ENCODE data around the gene SEPTIN5. TPM values are rescaled to one million over a fixed set of nuclear protein-coding genes. Genes with fewer than 3 reads are reported as not detected.

SEPTIN5 gene
- total and polyA plus RNA-seq, 9 of the 15 experiments (the other 6 are each of a cell fraction or from before 2014, with no cell fraction given) = 0.03 to 195 (median 119) TPM

DNA sequence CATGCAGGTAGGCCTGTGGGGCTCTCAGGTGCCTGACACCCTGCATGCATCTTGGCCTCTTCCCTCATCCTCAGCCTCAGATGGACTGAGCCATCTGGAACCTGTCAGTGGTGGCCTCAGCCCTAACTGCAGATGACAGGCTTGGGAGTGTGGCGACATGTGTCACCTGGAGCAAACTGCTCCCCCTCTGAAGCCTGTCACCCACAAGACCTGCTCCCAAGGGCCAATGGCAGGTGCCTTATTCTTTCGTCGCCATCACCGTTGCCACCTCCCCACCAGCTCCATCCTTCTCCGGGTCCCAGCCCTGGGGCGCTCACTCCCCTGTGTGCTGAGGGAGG is 3.6 kb upstream of the SEPTIN5 start:
- CTCF ChIA-PET (ENCODE audit: low intra/inter-chr PET ratio) = interaction anchor here (0.7 kb wide), 1 partner anchor 303 kb away, joined by 3 read pairs; no protein-coding TSS in a partner anchor
- no peaks in the 10 kb centered on the region for H3K9me3 ChIP-seq (replicated peaks; ENCODE audit: control insufficient read depth, insufficient read depth, low read depth, low read length)
- H3K27ac ChIP-seq (ENCODE audit: extremely low read depth, low read depth, low read length) = no peak overlapping the region
- no peak overlapping the region for H3K4me2 ChIP-seq (ENCODE audit: insufficient read depth, low read length)
- BruUV-seq (replicated peaks) = no TSS peak
- H3K4me3 ChIP-seq = no peak overlapping the region
- H3K4me1 ChIP-seq (replicated peaks in 1 of 2; ENCODE audit: control insufficient read depth in 2 of 2, insufficient read depth in 2 of 2, low read length in 2 of 2) = peaks cover 16 to 62% of the 10 kb centered on the region in 2 experiments
- H3K36me3 ChIP-seq (ENCODE audit: control insufficient read depth, insufficient read depth, low read length) = no peaks in the 10 kb centered on the region
- no peaks in the 10 kb centered on the region; the same call in 2 of the 3 replicates for H3K79me2 ChIP-seq (ENCODE audit: control insufficient read depth, insufficient read depth, low read length)
- H3K27me3 ChIP-seq (ENCODE audit: control insufficient read depth in 2 of 2, insufficient read depth in 2 of 2, low read length in 2 of 2) = peaks cover 29 to 55% of the 10 kb centered on the region in 2 experiments; a peak in 4 of 5 replicates
- 43% methylated on average over 6 of the region's 6 CpGs for WGBS (ENCODE audit: insufficient coverage, low coverage, missing lambda C conversion rate)
- ATAC-seq = no peak
- POLR2A ChIA-PET = interaction anchor here (0.5 to 6.0 kb wide), 10 partner anchors 9 to 588 kb away, joined by 3 to 52 read pairs (median 6); no protein-coding TSS in a partner anchor
- H2AFZ ChIP-seq (ENCODE audit: low read depth, low read length) = no peak overlapping the region
- intact Hi-C loops (cut with micrococcal nuclease) = loop anchor here (10.0 kb wide), 1 partner anchor 46 kb away; no protein-coding TSS in a partner anchor
- peak overlapping the region in 1 of 2 experiments; percentile 45; a peak in 2 of 4 replicates for H3K9ac ChIP-seq (ENCODE audit: insufficient read depth in 1 of 2, low read depth in 2 of 2, low read length in 2 of 2)
- no peak for DNase-seq (ENCODE audit: extremely low read depth in 1 of 4, low spot score in 3 of 4)
- no peak for FAIRE-seq
- in situ Hi-C loops (cut with MboI) = no loop called here
- H4K20me1 ChIP-seq (replicated peaks; ENCODE audit: control insufficient read depth, insufficient read depth, low read length) = peaks cover 27% of the 10 kb centered on the region; the same call in 1 of the 2 replicates
- H3K9me1 ChIP-seq (ENCODE audit: control insufficient read depth, insufficient read depth, low read length) = peaks cover 5% of the 10 kb centered on the region
- TF ChIP-seq ZNF655 (CRISPR knock-in tag; IDR thresholded peaks at IDR 0.05) = no peak
- 0 out of 2 replicates have a peak, but pooled peaks have one; percentile 30 for TF ChIP-seq HDAC6 (IDR thresholded peaks at IDR 0.05; ENCODE audit: low read depth, low read length)
- TF ChIP-seq, protein P1, sequence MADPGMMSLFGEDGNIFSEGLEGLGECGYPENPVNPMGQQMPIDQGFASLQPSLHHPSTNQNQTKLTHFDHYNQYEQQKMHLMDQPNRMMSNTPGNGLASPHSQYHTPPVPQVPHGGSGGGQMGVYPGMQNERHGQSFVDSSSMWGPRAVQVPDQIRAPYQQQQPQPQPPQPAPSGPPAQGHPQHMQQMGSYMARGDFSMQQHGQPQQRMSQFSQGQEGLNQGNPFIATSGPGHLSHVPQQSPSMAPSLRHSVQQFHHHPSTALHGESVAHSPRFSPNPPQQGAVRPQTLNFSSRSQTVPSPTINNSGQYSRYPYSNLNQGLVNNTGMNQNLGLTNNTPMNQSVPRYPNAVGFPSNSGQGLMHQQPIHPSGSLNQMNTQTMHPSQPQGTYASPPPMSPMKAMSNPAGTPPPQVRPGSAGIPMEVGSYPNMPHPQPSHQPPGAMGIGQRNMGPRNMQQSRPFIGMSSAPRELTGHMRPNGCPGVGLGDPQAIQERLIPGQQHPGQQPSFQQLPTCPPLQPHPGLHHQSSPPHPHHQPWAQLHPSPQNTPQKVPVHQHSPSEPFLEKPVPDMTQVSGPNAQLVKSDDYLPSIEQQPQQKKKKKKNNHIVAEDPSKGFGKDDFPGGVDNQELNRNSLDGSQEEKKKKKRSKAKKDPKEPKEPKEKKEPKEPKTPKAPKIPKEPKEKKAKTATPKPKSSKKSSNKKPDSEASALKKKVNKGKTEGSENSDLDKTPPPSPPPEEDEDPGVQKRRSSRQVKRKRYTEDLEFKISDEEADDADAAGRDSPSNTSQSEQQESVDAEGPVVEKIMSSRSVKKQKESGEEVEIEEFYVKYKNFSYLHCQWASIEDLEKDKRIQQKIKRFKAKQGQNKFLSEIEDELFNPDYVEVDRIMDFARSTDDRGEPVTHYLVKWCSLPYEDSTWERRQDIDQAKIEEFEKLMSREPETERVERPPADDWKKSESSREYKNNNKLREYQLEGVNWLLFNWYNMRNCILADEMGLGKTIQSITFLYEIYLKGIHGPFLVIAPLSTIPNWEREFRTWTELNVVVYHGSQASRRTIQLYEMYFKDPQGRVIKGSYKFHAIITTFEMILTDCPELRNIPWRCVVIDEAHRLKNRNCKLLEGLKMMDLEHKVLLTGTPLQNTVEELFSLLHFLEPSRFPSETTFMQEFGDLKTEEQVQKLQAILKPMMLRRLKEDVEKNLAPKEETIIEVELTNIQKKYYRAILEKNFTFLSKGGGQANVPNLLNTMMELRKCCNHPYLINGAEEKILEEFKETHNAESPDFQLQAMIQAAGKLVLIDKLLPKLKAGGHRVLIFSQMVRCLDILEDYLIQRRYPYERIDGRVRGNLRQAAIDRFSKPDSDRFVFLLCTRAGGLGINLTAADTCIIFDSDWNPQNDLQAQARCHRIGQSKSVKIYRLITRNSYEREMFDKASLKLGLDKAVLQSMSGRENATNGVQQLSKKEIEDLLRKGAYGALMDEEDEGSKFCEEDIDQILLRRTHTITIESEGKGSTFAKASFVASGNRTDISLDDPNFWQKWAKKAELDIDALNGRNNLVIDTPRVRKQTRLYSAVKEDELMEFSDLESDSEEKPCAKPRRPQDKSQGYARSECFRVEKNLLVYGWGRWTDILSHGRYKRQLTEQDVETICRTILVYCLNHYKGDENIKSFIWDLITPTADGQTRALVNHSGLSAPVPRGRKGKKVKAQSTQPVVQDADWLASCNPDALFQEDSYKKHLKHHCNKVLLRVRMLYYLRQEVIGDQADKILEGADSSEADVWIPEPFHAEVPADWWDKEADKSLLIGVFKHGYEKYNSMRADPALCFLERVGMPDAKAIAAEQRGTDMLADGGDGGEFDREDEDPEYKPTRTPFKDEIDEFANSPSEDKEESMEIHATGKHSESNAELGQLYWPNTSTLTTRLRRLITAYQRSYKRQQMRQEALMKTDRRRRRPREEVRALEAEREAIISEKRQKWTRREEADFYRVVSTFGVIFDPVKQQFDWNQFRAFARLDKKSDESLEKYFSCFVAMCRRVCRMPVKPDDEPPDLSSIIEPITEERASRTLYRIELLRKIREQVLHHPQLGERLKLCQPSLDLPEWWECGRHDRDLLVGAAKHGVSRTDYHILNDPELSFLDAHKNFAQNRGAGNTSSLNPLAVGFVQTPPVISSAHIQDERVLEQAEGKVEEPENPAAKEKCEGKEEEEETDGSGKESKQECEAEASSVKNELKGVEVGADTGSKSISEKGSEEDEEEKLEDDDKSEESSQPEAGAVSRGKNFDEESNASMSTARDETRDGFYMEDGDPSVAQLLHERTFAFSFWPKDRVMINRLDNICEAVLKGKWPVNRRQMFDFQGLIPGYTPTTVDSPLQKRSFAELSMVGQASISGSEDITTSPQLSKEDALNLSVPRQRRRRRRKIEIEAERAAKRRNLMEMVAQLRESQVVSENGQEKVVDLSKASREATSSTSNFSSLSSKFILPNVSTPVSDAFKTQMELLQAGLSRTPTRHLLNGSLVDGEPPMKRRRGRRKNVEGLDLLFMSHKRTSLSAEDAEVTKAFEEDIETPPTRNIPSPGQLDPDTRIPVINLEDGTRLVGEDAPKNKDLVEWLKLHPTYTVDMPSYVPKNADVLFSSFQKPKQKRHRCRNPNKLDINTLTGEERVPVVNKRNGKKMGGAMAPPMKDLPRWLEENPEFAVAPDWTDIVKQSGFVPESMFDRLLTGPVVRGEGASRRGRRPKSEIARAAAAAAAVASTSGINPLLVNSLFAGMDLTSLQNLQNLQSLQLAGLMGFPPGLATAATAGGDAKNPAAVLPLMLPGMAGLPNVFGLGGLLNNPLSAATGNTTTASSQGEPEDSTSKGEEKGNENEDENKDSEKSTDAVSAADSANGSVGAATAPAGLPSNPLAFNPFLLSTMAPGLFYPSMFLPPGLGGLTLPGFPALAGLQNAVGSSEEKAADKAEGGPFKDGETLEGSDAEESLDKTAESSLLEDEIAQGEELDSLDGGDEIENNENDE (IDR thresholded peaks at IDR 0.05; ENCODE audit: low read depth, low read length) = peak; percentile 29
- TF ChIP-seq ZNF311 (CRISPR knock-in tag; IDR thresholded peaks at IDR 0.05) = no peak
- no peak for TF ChIP-seq ZNF551 (CRISPR knock-in tag; IDR thresholded peaks at IDR 0.05)
- TF ChIP-seq GABPB1 (CRISPR knock-in tag; IDR thresholded peaks at IDR 0.05) = no peak
- no peak for TF ChIP-seq ZNF239 (CRISPR knock-in tag; IDR thresholded peaks at IDR 0.05)
- TF ChIP-seq ZNF639 (CRISPR knock-in tag; conservative IDR thresholded peaks at IDR 0.05 in 1 of 2, IDR thresholded peaks at IDR 0.05 in 1 of 2) = no peak
